HepG2 (cell line): ENCODE results near the gene TLR2. TPM values are rescaled to one million over a fixed set of nuclear protein-coding genes. Genes with fewer than 3 reads are reported as not detected.

Experiments
- ATAC-seq: fragments of 200-7000 bp; cut with Tn5 transposase; 3 replicates; pipeline ENCODE4 v1.9.1; 2020; ENCODE audit warnings: mild to moderate bottlenecking, moderate library complexity
- BruUV-seq: library from RNA; stranded (reverse); fragments of 400-500 nt; replicated peaks from 2 replicates; lab custom pipeline; 2021; lab: Mats Ljungman, UMichigan
- CTCF ChIA-PET: fragments of 300-600 bp; formaldehyde crosslinking; extraction: SDS; loops from one replicate; lab custom pipeline; 2021; ENCODE audit warnings: low total read pairs, inconsistent platforms, low intra/inter-chr PET ratio; lab: Yijun Ruan, JAX
- POLR2A ChIA-PET: fragments of 350-600 bp; sonication (Branson Sonifier 250); formaldehyde crosslinking; loops from one replicate; lab custom pipeline; 2020; ENCODE audit warnings: antibody characterized with exemption, inconsistent platforms; lab: Yijun Ruan, JAX
- DNase-seq: peaks from one replicate; pipeline ENCODE4 v3.0.0-alpha.2; 2015; ENCODE audit warnings: low spot score
- FAIRE-seq: peaks from 3 replicates; lab custom pipeline; 2011; peaks lifted over from hg19 to GRCh38; lab: Jason Lieb, UNC
- H2AFZ ChIP-seq: one replicate; pipeline ENCODE4 v1.6.1; 2011; ENCODE audit warnings: low read length, inconsistent platforms
- H3K27ac ChIP-seq: fragments of 300-600 bp; 3 replicates; pipeline ENCODE4 v1.8.0; 2011; ENCODE audit warnings: mixed run types, mild to moderate bottlenecking, mixed read lengths, low read length, inconsistent platforms; ENCODE audit not compliant: insufficient read depth; ENCODE audit errors: extremely low read length
- H3K27me3 ChIP-seq, 2 experiments: fragments of 200-600 bp in 1 of 2; 2 replicates in 1 of 2; 3 replicates in 1 of 2; pipeline versions ENCODE4 v1.6.0 to v1.8.0; 2011; ENCODE audit warnings: low read length in 2 of 2, mild to moderate bottlenecking in 2 of 2, moderate library complexity in 2 of 2, inconsistent platforms in 1 of 2; ENCODE audit not compliant: insufficient read depth in 2 of 2, control insufficient read depth in 1 of 2
- H3K36me3 ChIP-seq, 2 experiments: fragments of 200-600 bp in 1 of 2; replicated peaks in 1 of 2; 2 replicates in 1 of 2; 3 replicates in 1 of 2; pipeline versions ENCODE4 v1.5.1 to v1.8.0; 2011; ENCODE audit warnings: low read length in 2 of 2, inconsistent platforms in 1 of 2; ENCODE audit not compliant: insufficient read depth in 2 of 2, control insufficient read depth in 1 of 2
- H3K4me1 ChIP-seq: 2 replicates; pipeline ENCODE4 v1.5.1; 2012; ENCODE audit warnings: low read length, inconsistent platforms; ENCODE audit not compliant: insufficient read depth
- H3K4me2 ChIP-seq: 2 replicates; pipeline ENCODE4 v1.6.0; 2011; ENCODE audit warnings: low read depth, low read length, inconsistent platforms
- H3K4me3 ChIP-seq, 3 experiments: fragments of 200-600 bp in 1 of 3; sonication (generic), shearing (Covaris generic) in 1 of 3; replicated peaks in 1 of 3; 2 replicates each; pipeline ENCODE4 v1.5.1; 2011 to 2016; ENCODE audit warnings: low read length in 3 of 3, inconsistent platforms in 2 of 3, low read depth in 2 of 3, mild to moderate bottlenecking in 2 of 3, control low read depth in 1 of 3, mixed read lengths in 1 of 3; ENCODE audit not compliant: insufficient read depth in 1 of 3
- H3K79me2 ChIP-seq: one replicate; pipeline ENCODE4 v1.6.1; 2011; ENCODE audit warnings: low read length, inconsistent platforms; ENCODE audit not compliant: insufficient read depth
- H3K9ac ChIP-seq: 2 replicates; pipeline ENCODE4 v1.6.0; 2011; ENCODE audit warnings: mild to moderate bottlenecking, low read depth, low read length, inconsistent platforms; ENCODE audit not compliant: insufficient read depth
- H3K9me3 ChIP-seq: 2 replicates; pipeline ENCODE4 v1.5.1; 2012; ENCODE audit warnings: mild to moderate bottlenecking, low read length
- H4K20me1 ChIP-seq: 2 replicates; pipeline ENCODE4 v1.6.0; 2011; ENCODE audit warnings: inconsistent platforms, mild to moderate bottlenecking, low read length, moderate library complexity; ENCODE audit not compliant: insufficient read depth
- ATAD3A ChIP-seq: sonication (generic); formaldehyde crosslinking; IDR thresholded peaks from 2 replicates; pipeline ENCODE4 v1.4.0; 2020; ENCODE audit warnings: missing genetic modification reagents
- ISX ChIP-seq: sonication (generic); formaldehyde crosslinking; conservative IDR thresholded peaks from 2 replicates; pipeline ENCODE4 v1.5.0; 2020; ENCODE audit warnings: missing genetic modification reagents
- KDM4B ChIP-seq: sonication (generic); formaldehyde crosslinking; IDR thresholded peaks from 2 replicates; pipeline ENCODE4 v1.4.0; 2020; ENCODE audit warnings: missing genetic modification reagents
- KLF15 ChIP-seq: sonication (generic); formaldehyde crosslinking; IDR thresholded peaks from 2 replicates; pipeline ENCODE4 v1.8.1; 2023; ENCODE audit warnings: borderline replicate concordance, mild to moderate bottlenecking, inconsistent platforms, missing genetic modification reagents, mixed read lengths
- NFYC ChIP-seq: IDR thresholded peaks from 2 replicates; pipeline ENCODE4 v1.6.1; 2016; ENCODE audit warnings: missing genetic modification reagents, missing compliant biosample characterization
- RELA ChIP-seq: sonication (generic); formaldehyde crosslinking; IDR thresholded peaks from 2 replicates; pipeline ENCODE4 v1.4.0; 2020; ENCODE audit warnings: missing genetic modification reagents
- SNAI1 ChIP-seq: sonication (generic); formaldehyde crosslinking; IDR thresholded peaks from 2 replicates; pipeline ENCODE4 v1.5.0; 2020; ENCODE audit warnings: mild to moderate bottlenecking, missing genetic modification reagents, borderline replicate concordance
- TCF12 ChIP-seq, 2 experiments: fragments of 450-650 bp in 1 of 2; sonication (generic) in 1 of 2; formaldehyde crosslinking in 1 of 2; IDR thresholded peaks; 2 replicates each; pipeline versions ENCODE4 v1.6.1 to v1.8.0; 2017 to 2022; ENCODE audit warnings: antibody characterized with exemption in 1 of 2, mild to moderate bottlenecking in 1 of 2, missing genetic modification reagents in 1 of 2, moderate library complexity in 1 of 2
- TEAD2 ChIP-seq: sonication (generic); formaldehyde crosslinking; IDR thresholded peaks from 2 replicates; pipeline ENCODE4 v1.9.0; 2021; ENCODE audit warnings: missing genetic modification reagents
- ZNF10 ChIP-seq: sonication (generic); formaldehyde crosslinking; IDR thresholded peaks from 2 replicates; pipeline ENCODE4 v1.4.0; 2020; ENCODE audit warnings: mild to moderate bottlenecking, low read depth, missing genetic modification reagents, borderline replicate concordance
- ZNF326 ChIP-seq: sonication (generic); formaldehyde crosslinking; IDR thresholded peaks from 2 replicates; pipeline ENCODE4 v1.4.0; 2020; ENCODE audit warnings: missing genetic modification reagents, borderline replicate concordance
- ZNF431 ChIP-seq: sonication (generic); formaldehyde crosslinking; IDR thresholded peaks from 2 replicates; pipeline ENCODE4 v1.9.0; 2022; ENCODE audit warnings: missing genetic modification reagents, low read depth, mild to moderate bottlenecking, borderline replicate concordance
- ZNF510 ChIP-seq: sonication (generic); formaldehyde crosslinking; IDR thresholded peaks from 2 replicates; pipeline ENCODE4 v1.4.0; 2020; ENCODE audit warnings: low read depth, mild to moderate bottlenecking, missing genetic modification reagents
- ZNF570 ChIP-seq: sonication (generic); formaldehyde crosslinking; IDR thresholded peaks from 2 replicates; pipeline ENCODE4 v1.4.0; 2020; ENCODE audit warnings: mild to moderate bottlenecking, missing genetic modification reagents, borderline replicate concordance
- ZNF891 ChIP-seq: sonication (generic); formaldehyde crosslinking; IDR thresholded peaks from 2 replicates; pipeline ENCODE4 v1.5.0; 2020; ENCODE audit warnings: mild to moderate bottlenecking, missing genetic modification reagents
- ZSCAN31 ChIP-seq: sonication (generic); formaldehyde crosslinking; IDR thresholded peaks from 2 replicates; pipeline ENCODE4 v1.5.0; 2020; ENCODE audit warnings: low read depth, mild to moderate bottlenecking, missing genetic modification reagents
- WGBS: methylation state at CpG from one replicate; pipeline ENCODE4 v1.1.6; 2017; ENCODE audit warnings: low lambda C conversion rate; 5-methylcytosine and 5-hydroxymethylcytosine counted together
- in situ Hi-C: cut with HindIII; loops from 2 replicates; pipeline ENCODE4 v1.10.0; 2017; ENCODE audit warnings: low pct_unique_long_range_greater_than_20kb; ENCODE audit not compliant: extremely low pct_ligation_motif_present
- intact Hi-C: fragments of 100-400 bp; cut with micrococcal nuclease; formaldehyde crosslinking; loops from one replicate; pipeline ENCODE4 v1.10.0; 2022; ENCODE audit not compliant: unreplicated experiment
- polyA plus RNA-seq, 8 experiments: library from polyadenylated mRNA; depleted of rRNA in 3 of 8; stranded (reverse) in 7 of 8; unstranded in 1 of 8; fragments of >200 nt; fragmentation: Illumina TruSeq in 4 of 8; extraction: Trizol in 4 of 8; gene quantifications; 2 replicates each; pipeline versions ENCODE4 v1.2.1 to v1.2.3, GENCODE V29; 2011 to 2016; ENCODE audit warnings: low read depth in 4 of 8, missing spikeins in 1 of 8, mixed read lengths in 1 of 8; ENCODE audit not compliant: insufficient read depth in 1 of 8
- total RNA-seq, 5 experiments: library from RNA; depleted of rRNA; stranded (reverse); fragments of >200 nt; fragmentation: Illumina TruSeq; extraction: Trizol; gene quantifications; 2 replicates each; pipeline ENCODE4 v1.2.3, GENCODE V29; 2016; ENCODE audit warnings: low read depth in 1 of 5
- TF ChIP-seq, protein P1 (sequence below): sonication (generic); formaldehyde crosslinking; IDR thresholded peaks from 2 replicates; pipeline ENCODE4 v1.4.0; 2020; ENCODE audit warnings: low read depth, missing genetic modification reagents
- TF ChIP-seq, protein P2 (sequence below): sonication (generic); formaldehyde crosslinking; IDR thresholded peaks from 2 replicates; pipeline ENCODE4 v1.9.0; 2021; ENCODE audit warnings: missing genetic modification reagents, borderline replicate concordance
- TF ChIP-seq, protein P3 (sequence below): sonication (generic); formaldehyde crosslinking; IDR thresholded peaks from 2 replicates; pipeline ENCODE4 v1.5.1; 2020; ENCODE audit warnings: mild to moderate bottlenecking, moderate library complexity, missing genetic modification reagents

The TLR2 gene
- total and polyA plus RNA-seq, 2 of the 13 experiments (the other 11 are each of a cell fraction or from before 2014, with no cell fraction given): 0.63 to 0.73 TPM

DNA sequence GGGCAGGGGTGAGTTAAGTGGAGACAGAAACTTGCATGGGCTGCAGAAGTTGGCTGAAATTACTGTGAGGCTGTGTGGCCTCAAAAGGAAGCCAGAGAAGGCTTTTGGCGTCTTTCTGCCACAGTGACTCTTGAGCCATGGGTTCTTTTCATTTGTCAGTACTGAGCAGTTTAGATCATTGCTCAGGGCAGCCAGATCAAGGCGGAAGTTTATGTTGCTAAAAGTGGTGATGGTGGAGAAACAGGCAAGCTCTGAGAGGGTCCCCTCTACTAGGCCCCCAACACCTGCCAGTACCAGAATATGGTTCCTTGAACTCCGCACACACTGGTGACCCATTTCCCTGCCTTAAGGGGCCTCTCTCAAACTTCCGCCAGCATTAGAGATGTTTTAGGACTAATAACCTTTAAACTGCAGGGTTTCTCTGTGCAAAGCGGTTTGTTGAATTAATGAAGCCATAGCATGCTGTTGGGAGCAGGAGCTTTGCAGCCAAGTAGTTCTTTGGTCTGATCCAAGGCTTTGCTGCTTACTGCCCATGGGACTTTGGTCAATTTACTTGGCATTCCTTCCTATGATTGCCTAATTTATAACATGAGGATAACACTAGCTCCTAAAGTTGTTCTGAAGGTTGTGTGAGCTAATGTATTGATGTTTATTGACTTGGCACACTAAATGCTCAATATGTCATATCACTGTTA, 41.2 kb downstream of the TLR2 start:
- DNase-seq (no peak), FAIRE-seq (no peak), ATAC-seq (no peak)
- Histone ChIP-seq H2AFZ (no peak overlapping the region), H3K4me3 (no peak overlapping the region), H3K4me1 (no peaks in the 10 kb centered on the region), H3K27me3 (no peaks in the 10 kb centered on the region), H3K4me2 (no peak overlapping the region), H3K36me3 (no peaks in the 10 kb centered on the region), H3K9ac (no peak overlapping the region), H3K9me3 (no peaks in the 10 kb centered on the region), H3K79me2 (no peaks in the 10 kb centered on the region), H3K27ac (no peak overlapping the region), H4K20me1 (no peaks in the 10 kb centered on the region)
- no TSS peak for BruUV-seq
- ChIA-PET POLR2A (no interaction called here), CTCF (no interaction called here)
- in situ Hi-C loops: no loop called here
- intact Hi-C loops: no loop called here
- WGBS: 92% methylated on average over 4 of the region's 5 CpGs
- TF ChIP-seq, protein P1, sequence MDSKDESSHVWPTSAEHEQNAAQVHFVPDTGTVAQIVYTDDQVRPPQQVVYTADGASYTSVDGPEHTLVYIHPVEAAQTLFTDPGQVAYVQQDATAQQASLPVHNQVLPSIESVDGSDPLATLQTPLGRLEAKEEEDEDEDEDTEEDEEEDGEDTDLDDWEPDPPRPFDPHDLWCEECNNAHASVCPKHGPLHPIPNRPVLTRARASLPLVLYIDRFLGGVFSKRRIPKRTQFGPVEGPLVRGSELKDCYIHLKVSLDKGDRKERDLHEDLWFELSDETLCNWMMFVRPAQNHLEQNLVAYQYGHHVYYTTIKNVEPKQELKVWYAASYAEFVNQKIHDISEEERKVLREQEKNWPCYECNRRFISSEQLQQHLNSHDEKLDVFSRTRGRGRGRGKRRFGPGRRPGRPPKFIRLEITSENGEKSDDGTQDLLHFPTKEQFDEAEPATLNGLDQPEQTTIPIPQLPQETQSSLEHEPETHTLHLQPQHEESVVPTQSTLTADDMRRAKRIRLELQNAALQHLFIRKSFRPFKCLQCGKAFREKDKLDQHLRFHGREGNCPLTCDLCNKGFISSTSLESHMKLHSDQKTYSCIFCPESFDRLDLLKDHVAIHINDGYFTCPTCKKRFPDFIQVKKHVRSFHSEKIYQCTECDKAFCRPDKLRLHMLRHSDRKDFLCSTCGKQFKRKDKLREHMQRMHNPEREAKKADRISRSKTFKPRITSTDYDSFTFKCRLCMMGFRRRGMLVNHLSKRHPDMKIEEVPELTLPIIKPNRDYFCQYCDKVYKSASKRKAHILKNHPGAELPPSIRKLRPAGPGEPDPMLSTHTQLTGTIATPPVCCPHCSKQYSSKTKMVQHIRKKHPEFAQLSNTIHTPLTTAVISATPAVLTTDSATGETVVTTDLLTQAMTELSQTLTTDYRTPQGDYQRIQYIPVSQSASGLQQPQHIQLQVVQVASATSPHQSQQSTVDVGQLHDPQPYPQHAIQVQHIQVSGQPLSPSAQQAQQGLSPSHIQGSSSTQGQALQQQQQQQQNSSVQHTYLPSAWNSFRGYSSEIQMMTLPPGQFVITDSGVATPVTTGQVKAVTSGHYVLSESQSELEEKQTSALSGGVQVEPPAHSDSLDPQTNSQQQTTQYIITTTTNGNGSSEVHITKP: no peak
- no peak for TF ChIP-seq KDM4B (CRISPR knock-in tag)
- no peak for TF ChIP-seq TCF12 (IDR thresholded peaks at IDR 0.05)
- TF ChIP-seq TCF12 (CRISPR knock-in tag; IDR thresholded peaks at IDR 0.05): no peak
- no peak for TF ChIP-seq ISX (CRISPR knock-in tag)
- TF ChIP-seq ZNF326 (CRISPR knock-in tag): no peak
- TF ChIP-seq, protein P2, sequence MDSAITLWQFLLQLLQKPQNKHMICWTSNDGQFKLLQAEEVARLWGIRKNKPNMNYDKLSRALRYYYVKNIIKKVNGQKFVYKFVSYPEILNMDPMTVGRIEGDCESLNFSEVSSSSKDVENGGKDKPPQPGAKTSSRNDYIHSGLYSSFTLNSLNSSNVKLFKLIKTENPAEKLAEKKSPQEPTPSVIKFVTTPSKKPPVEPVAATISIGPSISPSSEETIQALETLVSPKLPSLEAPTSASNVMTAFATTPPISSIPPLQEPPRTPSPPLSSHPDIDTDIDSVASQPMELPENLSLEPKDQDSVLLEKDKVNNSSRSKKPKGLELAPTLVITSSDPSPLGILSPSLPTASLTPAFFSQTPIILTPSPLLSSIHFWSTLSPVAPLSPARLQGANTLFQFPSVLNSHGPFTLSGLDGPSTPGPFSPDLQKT: no peak
- TF ChIP-seq ATAD3A (CRISPR knock-in tag): no peak
- TF ChIP-seq ZSCAN31 (CRISPR knock-in tag): no peak
- no peak for TF ChIP-seq ZNF431 (CRISPR knock-in tag)
- no peak for TF ChIP-seq ZNF891 (CRISPR knock-in tag)
- TF ChIP-seq ZNF570 (CRISPR knock-in tag): no peak
- no peak for TF ChIP-seq TEAD2 (CRISPR knock-in tag)
- no peak for TF ChIP-seq NFYC (CRISPR knock-in tag)
- TF ChIP-seq SNAI1 (CRISPR knock-in tag): no peak
- TF ChIP-seq, protein P3, sequence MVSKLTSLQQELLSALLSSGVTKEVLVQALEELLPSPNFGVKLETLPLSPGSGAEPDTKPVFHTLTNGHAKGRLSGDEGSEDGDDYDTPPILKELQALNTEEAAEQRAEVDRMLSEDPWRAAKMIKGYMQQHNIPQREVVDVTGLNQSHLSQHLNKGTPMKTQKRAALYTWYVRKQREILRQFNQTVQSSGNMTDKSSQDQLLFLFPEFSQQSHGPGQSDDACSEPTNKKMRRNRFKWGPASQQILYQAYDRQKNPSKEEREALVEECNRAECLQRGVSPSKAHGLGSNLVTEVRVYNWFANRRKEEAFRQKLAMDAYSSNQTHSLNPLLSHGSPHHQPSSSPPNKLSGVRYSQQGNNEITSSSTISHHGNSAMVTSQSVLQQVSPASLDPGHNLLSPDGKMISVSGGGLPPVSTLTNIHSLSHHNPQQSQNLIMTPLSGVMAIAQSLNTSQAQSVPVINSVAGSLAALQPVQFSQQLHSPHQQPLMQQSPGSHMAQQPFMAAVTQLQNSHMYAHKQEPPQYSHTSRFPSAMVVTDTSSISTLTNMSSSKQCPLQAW (CRISPR knock-in tag): no peak
- TF ChIP-seq RELA (CRISPR knock-in tag): no peak
- TF ChIP-seq ZNF510 (CRISPR knock-in tag): no peak
- TF ChIP-seq KLF15 (CRISPR knock-in tag): no peak
- TF ChIP-seq ZNF10 (CRISPR knock-in tag): no peak
